SKM-1 (cell line): ENCODE measurements around the gene GPER1.
"Not testable (repeated sequence)": the region's sequence is repeated elsewhere in the genome, so short reads cannot be mapped to it uniquely, and the experiment has no call there.

Source experiments
- DNase-seq: peaks from one replicate; lab custom pipeline; 2025; ENCODE audit not compliant: unreplicated experiment; lab: John Stamatoyannopoulos, UW

GPER1 gene

DNA sequence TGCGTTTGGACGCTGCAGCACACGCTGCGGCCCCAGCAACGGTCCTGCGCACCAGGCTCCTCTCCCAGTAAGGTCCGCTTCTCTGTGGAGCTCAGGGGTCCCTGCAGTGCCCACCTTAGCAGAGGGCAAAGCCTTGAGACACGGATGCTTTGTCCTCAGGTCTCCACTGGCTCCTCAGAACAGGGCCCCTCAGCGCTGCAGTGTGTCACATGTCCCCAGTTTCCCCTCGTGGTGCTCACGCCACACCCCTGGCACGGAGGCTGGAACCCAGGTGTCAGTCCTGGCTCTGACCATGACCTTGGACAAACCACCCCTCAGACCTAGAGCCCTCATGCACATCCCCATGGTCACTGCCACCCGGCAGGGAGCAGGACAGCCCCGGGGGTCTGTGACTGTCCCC lies 19.9 kb upstream of the GPER1 start:
- DNase-seq, result no peak

DNA sequence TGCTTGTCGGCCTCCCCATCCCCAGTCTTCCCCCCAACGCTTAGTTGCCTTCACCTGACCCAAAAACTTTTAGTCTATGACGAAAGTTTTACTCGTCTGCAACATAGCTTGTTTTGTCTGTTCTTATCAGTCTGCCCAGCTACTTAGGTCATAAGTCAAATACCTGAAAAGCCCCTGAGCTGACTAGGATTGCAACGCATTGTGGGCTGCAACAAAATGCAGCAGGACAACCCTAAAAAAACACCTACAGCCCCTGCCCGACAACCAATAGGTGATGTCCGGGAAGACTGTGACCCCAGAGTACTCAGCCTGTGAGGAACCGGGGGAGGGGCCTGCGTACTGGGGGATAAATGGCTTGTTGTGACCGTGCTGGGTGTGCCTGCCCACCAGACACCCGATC lies 19.3 kb upstream of the GPER1 start:
- DNase-seq, result no peak

DNA sequence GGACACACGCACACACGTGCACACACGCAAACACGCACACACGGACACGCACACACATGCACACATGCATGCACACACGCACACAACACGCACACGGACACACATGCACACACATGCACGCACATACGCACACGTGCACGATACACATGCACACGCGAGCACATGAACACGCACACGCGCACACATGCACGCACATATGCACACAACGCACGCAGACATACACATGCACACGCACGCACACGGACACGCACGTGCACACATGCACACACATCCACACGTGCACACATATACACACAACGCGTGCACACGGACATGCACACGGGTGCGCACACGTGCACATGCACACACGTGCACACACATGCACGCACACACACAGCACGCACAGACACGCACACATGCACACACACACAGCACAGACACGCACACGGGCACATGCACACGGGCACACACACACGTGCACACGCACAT lies 17.3 kb upstream of the GPER1 start:
- no peak for DNase-seq

DNA sequence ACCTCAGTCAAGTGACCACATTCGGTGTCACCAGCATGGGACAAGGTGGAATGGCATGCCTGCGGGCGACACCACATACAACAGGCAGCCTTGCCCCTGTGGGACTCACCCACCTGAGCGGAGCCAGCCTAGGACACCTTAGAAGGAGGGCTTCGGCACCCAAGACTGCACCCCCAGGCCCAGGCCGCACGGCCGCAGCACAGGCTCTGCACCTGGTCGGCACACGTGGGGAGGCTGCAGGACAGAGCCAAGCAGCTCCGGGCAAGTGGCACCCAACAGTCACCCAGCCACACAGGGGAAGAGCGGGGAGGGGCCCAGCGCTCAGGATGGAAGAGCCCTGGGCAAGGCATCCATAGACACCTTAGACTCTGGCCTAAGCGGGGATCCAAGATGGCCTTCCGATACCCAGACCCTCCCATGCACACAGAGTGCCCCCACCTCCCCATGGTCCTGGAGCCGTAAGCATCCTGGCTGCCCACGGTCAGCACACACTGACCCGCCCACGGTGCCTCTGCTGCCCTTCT lies 16.1 kb upstream of the GPER1 start:
- no peak for DNase-seq

DNA sequence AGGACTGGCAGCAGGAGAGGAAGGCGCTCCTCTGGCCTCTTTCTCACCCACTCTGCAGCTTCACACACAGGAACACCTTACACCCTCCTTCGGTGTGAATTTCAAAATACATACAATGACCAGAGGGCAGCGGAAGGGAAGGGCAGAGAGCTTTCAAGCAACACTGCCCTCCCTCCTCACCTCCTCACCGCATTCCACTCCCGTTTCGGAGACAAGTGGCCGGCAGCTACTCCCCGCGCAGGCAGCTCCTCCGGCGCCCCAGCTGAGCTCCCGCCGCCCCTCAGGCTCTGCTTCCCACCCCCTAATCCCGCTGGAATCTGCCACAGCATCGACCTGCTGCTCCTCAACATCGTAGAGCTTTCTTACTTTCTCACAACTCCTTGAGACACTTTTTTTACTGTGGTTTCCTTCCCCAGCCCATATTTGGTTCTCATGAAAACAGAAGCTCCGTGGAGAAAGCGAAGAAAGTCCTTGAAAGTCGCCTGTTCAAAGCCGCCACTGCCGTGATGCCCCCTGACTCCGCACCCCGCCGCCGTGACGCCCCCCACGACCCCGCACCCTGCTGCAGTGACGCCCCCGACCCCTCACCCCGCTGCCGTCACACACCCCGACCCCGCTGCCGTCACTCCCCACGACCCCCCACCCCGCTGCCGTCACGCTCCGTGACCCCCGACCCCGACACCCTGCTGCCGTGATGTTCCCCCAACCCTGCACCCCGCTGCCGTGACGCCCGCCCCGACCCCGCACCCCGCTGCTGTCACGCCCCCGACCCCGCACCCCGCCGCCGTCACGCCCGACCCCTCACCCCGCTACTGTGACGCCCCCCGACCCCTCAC lies 14.6 kb upstream of the GPER1 start:
- DNase-seq, result no peak

DNA sequence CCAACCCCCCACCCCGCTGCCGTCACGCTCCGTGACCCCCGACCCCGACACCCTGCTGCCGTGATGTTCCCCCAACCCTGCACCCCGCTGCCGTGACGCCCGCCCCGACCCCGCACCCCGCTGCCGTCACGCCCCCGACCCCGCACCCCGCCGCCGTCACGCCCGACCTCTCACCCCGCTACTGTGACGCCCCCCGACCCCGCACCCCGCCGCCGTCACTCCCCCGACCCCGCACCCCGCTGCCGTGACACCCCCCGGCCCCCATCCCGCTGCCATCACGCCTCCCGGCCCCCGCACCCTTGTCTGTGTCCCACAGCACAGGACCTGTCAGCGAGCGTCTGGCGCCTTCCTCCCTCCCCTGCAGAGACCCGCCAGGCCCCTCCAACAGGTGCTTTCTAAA lies 13.9 kb upstream of the GPER1 start:
- DNase-seq, result not testable (repeated sequence)

DNA sequence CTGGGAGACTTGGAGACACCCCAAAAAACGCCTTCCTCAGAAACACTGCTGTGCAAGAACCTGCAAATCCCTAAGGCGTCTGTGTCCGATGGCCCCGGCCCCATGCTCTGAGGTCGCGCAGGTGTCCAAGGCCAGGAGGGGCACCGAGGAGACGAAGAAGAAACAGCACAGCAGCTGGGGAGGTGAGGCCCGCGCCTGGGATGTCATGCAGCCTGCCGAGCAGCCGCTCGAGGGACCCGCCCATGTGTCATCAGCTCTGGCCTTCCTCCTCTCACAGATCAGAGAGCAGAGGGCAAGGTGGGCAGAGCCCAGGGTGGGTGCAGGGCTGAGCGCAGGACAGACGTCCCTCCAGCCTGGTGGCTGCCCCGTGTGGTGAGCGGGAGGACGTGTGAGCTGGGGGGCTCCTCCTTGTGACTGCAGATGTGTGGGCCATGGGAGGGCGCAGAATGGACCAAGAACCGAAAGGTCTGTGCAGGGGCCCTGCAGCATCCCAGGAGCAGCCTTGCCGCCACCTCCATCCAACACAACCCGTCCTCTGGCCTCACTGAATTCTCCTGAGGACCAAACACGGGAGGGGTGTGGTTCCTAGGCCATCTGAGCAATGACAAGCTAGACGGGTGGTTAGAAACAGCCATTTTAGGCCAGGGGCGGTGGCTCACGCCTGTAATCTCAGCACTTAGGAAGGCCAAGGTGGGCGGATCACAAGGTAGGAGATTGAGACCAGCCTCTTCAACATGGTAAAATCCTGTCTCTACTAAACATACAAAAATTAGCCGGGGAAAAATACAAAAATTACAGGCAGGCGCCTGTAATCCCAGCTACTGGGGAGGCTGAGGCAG lies 13.1 kb upstream of the GPER1 start:
- DNase-seq, result no peak

DNA sequence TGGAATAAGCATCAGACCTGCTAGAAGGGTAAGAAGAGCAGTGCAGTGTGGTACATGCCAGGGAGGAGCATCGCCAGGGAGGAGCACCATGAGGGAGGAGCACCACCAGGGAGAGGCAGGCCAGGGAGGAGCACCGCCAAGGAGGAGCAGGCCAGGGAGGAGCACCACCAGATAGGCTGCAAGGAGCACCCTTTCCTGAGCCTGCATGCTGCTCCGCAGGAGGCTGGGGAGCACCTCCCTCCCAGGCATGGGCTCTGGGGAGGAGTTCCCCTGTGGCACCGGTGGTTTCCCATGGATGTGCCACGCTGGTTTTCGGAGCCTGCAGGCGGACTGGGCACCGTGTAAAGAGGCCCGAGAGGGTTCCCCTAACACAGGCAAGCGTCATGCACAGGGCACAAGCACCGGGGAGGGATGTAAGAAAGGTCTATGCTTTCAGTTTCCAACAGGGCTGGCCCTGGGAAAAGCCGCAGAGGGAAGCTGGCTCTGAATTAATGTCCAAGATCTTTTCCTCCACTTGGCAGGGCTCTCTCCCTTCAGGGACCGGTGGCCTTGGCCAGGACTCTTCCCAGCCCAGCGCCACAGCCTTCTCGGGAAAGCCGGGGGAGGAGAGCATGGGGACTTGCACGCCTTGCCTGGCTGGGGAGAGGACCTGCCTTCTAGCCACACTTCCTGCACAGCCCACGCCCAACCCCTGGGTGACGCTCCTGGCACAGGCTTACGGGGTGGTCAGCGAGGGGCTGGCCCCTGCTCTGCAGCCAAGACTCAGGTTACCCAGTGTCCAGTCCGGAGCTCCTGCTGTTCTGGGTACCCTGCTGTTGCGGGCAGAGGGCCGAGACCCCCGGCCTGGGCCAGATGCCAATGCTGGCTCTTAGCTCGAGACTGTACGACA lies 11.5 kb upstream of the GPER1 start:
- no peak for DNase-seq

DNA sequence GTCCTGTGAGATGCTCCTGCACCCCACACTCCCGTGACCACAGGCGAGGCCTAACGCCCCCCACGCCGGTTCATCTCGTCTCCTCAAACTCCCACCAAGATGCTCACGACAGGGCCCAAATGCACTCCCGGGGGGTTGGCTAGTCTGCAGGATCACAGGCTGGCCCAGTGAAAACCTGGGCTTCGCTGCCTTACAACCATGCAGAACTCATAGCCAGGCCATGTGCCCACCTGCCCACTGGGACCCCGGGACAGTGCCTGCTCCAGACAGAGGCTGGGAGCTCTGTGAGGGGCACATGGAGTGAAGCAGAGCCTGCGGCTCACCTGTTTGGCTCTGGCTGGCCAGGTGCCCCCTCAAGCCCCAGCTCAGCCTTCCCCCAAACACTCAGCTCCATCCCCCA lies 9.4 kb upstream of the GPER1 start:
- no peak for DNase-seq

DNA sequence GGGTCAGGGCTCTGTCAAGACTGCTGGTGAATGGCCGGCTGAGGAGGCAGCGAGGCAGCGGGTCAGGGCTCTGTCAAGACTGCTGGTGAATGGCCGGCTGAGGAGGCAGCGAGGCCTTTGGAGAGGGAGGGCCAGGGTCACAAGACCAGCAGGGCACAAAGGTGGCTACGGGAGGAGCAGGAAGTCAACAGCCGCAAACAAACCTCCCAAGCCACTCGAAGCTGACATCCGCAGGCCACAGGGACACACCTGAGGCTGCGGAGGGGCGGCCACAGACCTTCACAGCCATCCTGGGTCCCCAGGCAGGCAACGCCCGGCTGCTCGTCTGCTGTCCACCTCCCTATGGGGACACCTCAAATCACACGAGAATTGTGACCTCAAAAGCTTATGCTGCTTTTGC lies 8.9 kb upstream of the GPER1 start:
- no peak for DNase-seq

DNA sequence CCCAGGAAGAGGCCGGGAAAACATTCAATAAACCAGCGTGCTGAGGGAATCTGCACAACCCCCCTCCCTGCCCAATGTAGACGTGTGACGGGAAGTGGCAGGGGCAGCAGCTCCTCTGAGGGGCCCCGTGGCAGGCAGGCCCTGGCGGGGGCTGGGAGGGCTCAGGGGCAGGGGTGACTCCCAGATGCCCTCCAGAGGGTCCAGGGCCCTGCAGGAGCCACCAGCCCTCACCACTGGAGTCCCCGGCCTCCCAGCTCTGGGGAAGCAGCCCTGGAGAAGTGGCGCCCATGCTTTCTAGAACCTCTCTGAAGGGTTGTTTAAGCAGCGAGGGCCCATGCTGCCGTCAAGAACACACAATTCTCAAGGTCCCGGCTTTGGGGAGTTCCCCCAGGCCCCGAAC lies 8.4 kb upstream of the GPER1 start:
- no peak for DNase-seq

DNA sequence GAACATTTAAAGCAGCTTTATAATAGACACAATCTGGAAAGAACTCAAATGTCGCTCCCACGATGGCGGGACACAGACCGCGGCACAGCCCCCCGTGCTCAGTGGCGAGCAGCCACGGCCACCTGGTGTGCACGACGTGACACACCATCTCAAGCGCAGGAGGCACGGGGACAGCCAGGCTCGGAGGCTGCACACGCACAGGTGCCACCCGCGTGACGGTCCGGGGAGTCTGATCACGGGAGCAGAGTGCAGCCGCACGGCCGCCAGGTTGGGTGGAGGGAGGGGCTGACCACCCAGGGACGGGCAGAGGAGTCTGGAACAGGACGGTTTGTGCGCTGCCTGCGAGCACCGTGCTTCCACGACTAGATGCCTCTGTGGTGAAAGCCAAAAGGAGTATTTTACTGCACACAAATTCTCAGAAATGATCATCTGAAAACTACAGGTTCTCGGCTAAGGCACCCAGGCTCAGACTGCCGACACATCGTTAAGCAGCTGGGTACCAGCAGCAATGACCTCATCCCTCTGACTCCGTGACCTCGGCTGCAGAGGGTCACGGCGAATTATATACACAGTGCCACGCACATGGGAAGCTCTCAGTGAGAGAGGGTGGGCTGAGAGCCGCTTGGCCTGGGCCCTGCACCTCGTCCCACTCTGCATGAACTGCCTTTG lies 7.5 kb upstream of the GPER1 start:
- no peak for DNase-seq

DNA sequence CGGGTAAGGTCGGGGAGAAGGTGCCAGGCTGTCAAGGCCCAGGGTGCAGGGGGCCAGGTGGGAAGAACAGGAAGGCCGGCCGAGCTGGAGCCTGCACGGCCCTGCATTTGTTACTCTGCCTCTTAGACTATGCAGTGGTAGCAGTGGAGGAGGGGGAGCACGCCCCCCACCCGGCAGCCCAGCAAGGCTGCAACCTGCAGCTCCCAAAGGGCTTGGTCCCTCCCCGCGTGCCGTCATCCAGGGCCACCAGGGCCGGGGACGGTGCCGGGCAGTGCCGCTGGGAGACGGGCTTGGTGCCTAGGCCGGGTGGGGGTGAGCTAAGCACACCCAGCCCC lies 7.0 kb upstream of the GPER1 start:
- DNase-seq, result no peak

DNA sequence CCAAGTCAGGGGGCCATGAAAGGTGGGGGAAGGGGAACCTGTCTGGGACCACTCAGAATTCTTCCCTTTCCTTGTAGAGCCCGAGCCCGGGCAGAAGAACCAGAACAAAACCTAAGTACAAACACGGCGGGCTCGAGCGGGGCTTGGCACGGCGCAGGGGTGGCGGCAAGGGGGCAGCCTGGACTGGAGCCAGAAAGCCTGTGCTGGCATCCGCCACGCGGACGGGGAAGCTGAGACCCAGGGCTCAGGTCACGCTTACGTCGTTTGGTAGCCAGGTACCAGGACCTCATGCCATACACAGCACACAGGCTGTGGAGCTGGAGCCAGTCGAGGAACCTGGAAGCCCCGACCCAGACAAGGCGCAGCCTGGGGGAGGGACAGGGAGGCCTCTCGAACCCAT lies 6.6 kb upstream of the GPER1 start:
- DNase-seq, result no peak

DNA sequence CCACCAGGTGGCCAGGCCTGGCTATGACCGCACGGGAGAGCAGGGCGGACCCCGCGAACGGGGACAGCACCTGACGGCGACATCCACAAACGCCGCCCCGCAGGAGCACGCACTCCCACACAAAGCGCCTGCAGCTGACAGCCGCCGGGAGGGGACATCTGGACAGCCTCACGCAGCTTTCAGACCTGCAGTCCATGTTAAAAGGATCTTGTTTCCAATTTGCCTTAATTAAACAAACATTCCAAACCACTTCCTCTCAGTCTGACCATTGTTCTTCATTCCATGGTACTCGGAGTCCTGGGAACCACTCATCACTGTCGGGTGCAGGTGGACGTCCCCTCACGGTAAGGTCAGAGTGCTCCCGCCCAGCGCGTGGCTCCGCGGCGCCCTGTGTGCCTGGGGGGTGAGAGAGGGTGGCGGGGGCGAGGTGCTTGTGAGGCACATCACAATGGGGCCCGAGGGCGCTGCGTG lies 5.9 kb upstream of the GPER1 start:
- no peak for DNase-seq

DNA sequence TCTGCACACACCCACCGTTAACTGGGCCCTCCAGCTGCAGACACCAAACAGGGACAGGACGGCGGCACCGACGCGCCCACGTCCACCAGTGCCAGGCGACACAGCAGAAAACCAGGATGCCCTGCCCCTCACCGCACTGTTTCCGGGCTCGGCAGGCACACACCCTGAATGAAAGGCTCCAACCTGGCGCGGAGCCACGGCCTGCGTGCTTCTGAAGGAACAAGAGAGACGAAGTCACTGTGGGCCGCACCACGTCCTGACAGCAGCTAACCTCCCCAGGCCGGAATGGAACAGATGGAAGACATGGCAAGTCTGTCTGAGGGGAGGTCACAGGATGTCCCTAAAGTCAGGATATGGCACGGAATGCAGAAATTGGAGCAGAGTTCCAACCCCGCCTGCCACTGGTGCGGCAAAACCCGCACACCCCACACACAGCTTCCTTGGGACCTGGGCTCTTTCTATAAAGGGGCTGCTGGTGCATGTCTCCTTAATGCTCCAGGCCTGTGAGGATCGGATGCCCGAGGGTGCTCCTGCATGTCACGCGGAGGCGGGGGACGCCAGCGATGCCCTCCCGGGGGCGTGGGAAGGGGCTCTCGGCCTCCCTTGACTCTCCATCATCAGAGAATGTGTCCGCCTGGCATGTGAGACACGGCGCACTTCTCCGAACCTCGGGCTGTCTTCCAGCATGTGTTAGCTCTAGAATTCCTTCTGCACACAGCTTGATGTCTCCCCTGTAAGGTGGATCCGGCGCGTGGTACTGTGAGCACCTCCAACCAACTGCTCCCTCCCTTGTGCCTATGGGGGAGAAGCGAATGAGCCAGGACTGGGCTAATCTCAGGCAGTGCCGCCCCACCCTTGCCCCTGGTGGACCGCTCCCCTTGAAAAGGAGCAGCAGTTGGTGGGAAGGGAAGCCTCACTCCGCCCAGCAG lies 3.9 kb upstream of the GPER1 start:
- DNase-seq, result no peak

DNA sequence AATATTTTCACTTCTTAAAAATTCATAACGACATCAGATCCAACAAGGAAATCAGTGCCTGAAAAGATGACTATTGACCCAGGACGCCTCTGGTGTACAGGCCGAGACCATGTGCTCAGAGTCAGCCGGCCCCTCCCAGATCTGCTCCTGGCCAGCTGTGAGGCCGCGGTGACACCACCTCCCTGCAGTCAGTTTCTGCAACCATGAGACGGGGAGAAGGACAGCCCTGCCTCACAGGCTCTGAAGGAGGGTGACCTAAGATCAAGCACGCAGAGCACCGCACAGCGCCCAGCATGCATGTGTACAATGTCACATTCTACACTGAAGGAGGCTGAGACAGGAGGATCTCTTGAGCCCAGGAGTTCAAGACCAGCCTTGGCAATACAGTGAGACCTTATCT lies 2.6 kb upstream of the GPER1 start:
- no peak for DNase-seq

DNA sequence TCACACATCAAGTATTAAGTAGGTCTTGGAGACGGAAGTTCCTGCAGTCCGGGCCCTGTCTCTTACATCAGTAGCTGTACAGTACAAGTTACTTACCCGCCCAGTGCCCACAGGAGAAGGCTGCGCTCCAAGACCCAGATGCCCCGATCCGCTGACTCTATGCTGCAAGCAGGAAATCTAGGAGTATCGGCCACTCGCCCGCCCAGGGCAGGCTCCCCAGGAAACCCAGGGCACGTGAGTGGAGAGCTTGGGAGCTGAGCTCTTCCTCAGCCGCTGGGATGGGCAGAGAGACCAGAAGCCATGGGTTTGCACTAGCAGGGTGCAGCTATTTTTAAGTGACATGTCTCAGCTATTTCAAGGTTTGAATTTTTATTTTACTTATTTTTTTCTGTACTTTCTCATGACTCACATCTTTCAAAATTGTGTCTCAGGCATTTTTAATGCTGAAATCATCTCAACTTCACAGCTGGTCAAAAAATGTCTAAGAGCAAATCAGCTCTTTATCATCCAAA lies 1.9 kb upstream of the GPER1 start:
- no peak for DNase-seq
